Measurements from ENCODE around the gene NRL. TPM values are rescaled to one million over a fixed set of nuclear protein-coding genes. Genes with fewer than 3 reads are reported as not detected.

NRL gene
- total RNA-seq, 1 experiment from 2014 or later = 0.66 TPM

- BruUV-seq (replicated peaks) = no TSS peak
- Histone ChIP-seq H3K4me2 (ENCODE audit: low read length) (no peak overlapping the region), H4K20me1 (ENCODE audit: insufficient read depth) (no peaks in the 10 kb centered on the region), H3K36me3 (ENCODE audit: control insufficient read depth in 1 of 2, insufficient read depth in 2 of 2, low read length in 2 of 2) (no peaks in the 10 kb centered on the region), H2AFZ (ENCODE audit: low read depth, low read length, poor library complexity, severe bottlenecking) (no peak overlapping the region), H3K9me2 (ENCODE audit: insufficient read depth) (no peaks in the 10 kb centered on the region), H3K4me1 (ENCODE audit: control insufficient read depth in 1 of 2, insufficient read depth in 2 of 2, low read length in 2 of 2) (peaks cover 9 to 13% of the 10 kb centered on the region in 2 experiments), H3K27ac (ENCODE audit: low read depth, low read length) (no peak overlapping the region), H3K9me3 (ENCODE audit: control insufficient read depth in 1 of 2, insufficient read depth in 1 of 2, low read depth in 1 of 2, low read length in 2 of 2) (no peaks in the 10 kb centered on the region), H3K9ac (ENCODE audit: low read length) (no peak overlapping the region), H3K79me2 (ENCODE audit: insufficient read depth, low read length) (no peaks in the 10 kb centered on the region), H3K27me3 (ENCODE audit: insufficient read depth, low read length) (no peaks in the 10 kb centered on the region), H3K4me3 (replicated peaks in 1 of 2; ENCODE audit: low read depth in 1 of 2, low read length in 2 of 2) (no peak overlapping the region)
- no peak for DNase-seq (ENCODE audit: low read depth, low spot score)
- no peak for ATAC-seq
- POLR2A ChIA-PET = interaction anchor here (1.5 kb wide), 1 partner anchor 19 kb away, joined by 5 read pairs; the partner anchor contains the start of gene PCK2
- RAD21 ChIA-PET (ENCODE audit: low non-redundant PET in 1 of 2, low total read pairs in 2 of 2, uncharacterized antibody in 2 of 2, unreplicated experiment in 2 of 2) = no interaction called here
- intact Hi-C loops (cut with micrococcal nuclease) = no loop called here
- TF ChIP-seq EZH2 (IDR thresholded peaks at IDR 0.05) = no peak
- no peak for TF ChIP-seq CBX3 (IDR thresholded peaks at IDR 0.05; ENCODE audit: low read depth)
- TF ChIP-seq TCF7L2 (IDR thresholded peaks at IDR 0.05; ENCODE audit: borderline replicate concordance, extremely low read depth, insufficient read depth, insufficient read length) = no peak
- TF ChIP-seq POLR2A (IDR thresholded peaks at IDR 0.05; ENCODE audit: borderline replicate concordance, extremely low read depth, insufficient read depth, insufficient read length) = no peak
- TF ChIP-seq CEBPB (IDR thresholded peaks at IDR 0.05; ENCODE audit: low read depth) = no peak
- no peak for TF ChIP-seq ZNF274 (IDR thresholded peaks at IDR 0.05; ENCODE audit: low read depth, low read length)
- no peak for TF ChIP-seq EZH2phosphoT487 (IDR thresholded peaks at IDR 0.05; ENCODE audit: borderline replicate concordance)
- TF ChIP-seq REST (IDR thresholded peaks at IDR 0.05; ENCODE audit: low read depth) = no peak
- no peak for TF ChIP-seq ATF3 (IDR thresholded peaks at IDR 0.05)
- TF ChIP-seq SRF (IDR thresholded peaks at IDR 0.05; ENCODE audit: low read depth) = no peak
- CTCF ChIA-PET = no interaction called here
These were observed 39.1 kb downstream of the NRL start for GRCh38 chr14:24075485-24076301.

Measured in HCT116 (cell line).